BLaER1 (cell line): ENCODE results near the gene DGKQ.
"Not testable (repeated sequence)": the region's sequence is repeated elsewhere in the genome, so short reads cannot be mapped to it uniquely, and the experiment has no call there.

Experiments used
- H3K27ac ChIP-seq: shearing (Covaris generic); formaldehyde crosslinking; 2 replicates; pipeline ENCODE4 v1.8.1; 2022
- H3K27me3 ChIP-seq: shearing (Covaris generic); formaldehyde crosslinking; 2 replicates; pipeline ENCODE4 v1.8.1; 2022
- H3K36me3 ChIP-seq: shearing (Covaris generic); formaldehyde crosslinking; 2 replicates; pipeline ENCODE4 v1.8.1; 2022
- H3K4me1 ChIP-seq: shearing (Covaris generic); formaldehyde crosslinking; 2 replicates; pipeline ENCODE4 v1.8.1; 2022
- H3K4me2 ChIP-seq: shearing (Covaris generic); formaldehyde crosslinking; 2 replicates; pipeline ENCODE4 v1.8.1; 2022
- H3K4me3 ChIP-seq: shearing (Covaris generic); formaldehyde crosslinking; 2 replicates; pipeline ENCODE4 v1.8.1; 2022
- H3K9ac ChIP-seq: shearing (Covaris generic); formaldehyde crosslinking; 2 replicates; pipeline ENCODE4 v1.8.1; 2022
- H3K9me3 ChIP-seq: shearing (Covaris generic); formaldehyde crosslinking; 2 replicates; pipeline ENCODE4 v1.8.1; 2022
- H4K20me1 ChIP-seq: shearing (Covaris generic); formaldehyde crosslinking; 2 replicates; pipeline ENCODE4 v1.8.1; 2022
- Cebpa-rat ChIP-seq: shearing (Covaris generic); IDR thresholded peaks from 2 replicates; pipeline ENCODE4 v1.8.1; 2022

DGKQ gene

DNA sequence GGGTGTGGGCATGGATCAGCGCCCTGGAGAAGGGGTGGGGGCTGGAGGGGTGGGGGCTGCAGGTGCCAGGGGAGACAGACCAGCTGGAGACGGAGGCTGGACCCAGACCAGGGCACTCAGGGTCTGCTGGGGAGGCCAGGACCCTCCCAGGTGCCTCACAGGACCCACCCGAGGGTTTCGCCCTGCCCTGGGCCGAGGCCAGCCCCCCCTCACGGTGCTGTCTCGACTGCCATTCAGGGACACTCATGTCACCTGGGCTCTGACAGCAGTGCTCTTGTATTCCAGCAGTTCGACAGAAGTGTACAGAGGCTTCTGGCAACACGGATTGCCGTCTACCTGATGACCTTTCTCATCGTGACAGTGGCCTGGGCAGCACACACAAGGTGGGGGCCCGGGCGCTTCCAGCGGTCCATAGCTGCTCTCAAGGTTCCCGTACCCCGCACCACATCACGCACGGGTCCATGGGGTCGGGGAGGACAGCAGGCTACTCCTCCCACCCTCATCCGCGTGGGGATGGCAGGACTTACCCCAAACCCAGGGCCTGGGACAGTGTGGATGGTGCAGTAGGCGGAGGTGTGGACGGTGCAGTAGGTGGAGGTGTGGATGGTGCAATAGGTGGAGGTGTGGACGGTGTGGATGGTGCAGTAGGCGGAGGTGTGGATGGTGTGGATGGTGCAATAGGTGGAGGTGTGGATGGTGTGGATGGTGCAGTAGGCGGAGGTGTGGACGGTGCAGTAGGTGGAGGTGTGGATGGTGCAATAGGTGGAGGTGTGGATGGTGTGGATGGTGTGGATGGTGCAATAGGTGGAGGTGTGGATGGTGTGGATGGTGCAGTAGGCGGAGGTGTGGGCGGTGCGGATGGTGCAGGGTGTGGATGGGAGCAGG lies 23.0 kb downstream of the DGKQ start:
- H3K9me3 ChIP-seq, result no peaks in the 10 kb centered on the region
- H3K27ac ChIP-seq, result no peak overlapping the region
- H3K27me3 ChIP-seq, result no peaks in the 10 kb centered on the region
- H3K4me1 ChIP-seq, result no peaks in the 10 kb centered on the region
- H3K36me3 ChIP-seq, result peaks cover 22% of the 10 kb centered on the region
- TF ChIP-seq Cebpa-rat, result no peak
- peaks cover 43% of the 10 kb centered on the region for H4K20me1 ChIP-seq
- H3K4me2 ChIP-seq, result no peak overlapping the region
- H3K4me3 ChIP-seq, result no peak overlapping the region
- H3K9ac ChIP-seq, result no peak overlapping the region

DNA sequence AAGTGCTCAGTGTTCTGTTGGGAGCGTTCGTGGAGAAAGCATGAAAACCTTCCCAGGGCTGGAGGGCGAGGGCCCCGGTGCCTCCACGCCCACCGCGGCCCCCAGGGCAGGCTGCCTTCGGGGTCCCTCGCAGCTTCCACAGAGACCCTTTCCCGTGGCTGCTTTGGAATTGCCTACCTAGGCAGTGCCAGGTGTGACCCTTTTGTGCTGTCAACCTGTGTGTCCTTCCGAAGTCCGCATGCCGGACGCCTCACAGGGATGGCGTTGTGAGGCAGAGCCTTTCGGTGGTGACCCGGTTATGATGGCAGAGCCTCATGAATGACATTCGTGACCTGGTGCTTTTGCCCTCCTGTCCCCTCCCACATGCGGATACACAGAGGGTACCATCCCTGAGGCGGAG lies 23.7 kb downstream of the DGKQ start:
- Histone ChIP-seq H3K9ac (no peak overlapping the region), H3K9me3 (no peaks in the 10 kb centered on the region), H3K4me2 (no peak overlapping the region), H3K36me3 (peaks cover 15% of the 10 kb centered on the region), H3K4me1 (no peaks in the 10 kb centered on the region), H3K27me3 (no peaks in the 10 kb centered on the region), H3K27ac (no peak overlapping the region), H4K20me1 (peaks cover 51% of the 10 kb centered on the region), H3K4me3 (no peak overlapping the region)
- no peak for TF ChIP-seq Cebpa-rat

DNA sequence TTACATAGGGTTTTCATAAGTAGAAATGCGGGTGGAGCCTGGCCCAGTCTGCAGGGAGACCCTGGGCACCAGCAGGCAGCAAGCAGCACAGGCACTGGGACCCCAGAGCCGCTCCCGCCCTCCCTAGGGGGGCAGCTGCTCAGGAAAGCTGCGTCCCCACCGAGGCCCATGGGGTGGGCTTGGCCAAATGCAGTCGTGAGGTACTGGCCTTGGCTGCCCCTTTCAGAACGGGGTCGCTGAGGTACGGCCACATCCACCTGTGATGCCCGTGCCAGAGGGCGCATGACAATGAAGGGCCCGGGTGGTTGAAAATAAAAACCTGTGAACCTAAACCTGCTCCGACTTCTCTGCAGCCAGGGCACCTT lies 24.5 kb downstream of the DGKQ start:
- H3K9ac ChIP-seq, result no peak overlapping the region
- no peaks in the 10 kb centered on the region for H3K9me3 ChIP-seq
- H3K36me3 ChIP-seq, result peaks cover 10% of the 10 kb centered on the region; the same call in 1 of the 2 replicates
- no peaks in the 10 kb centered on the region for H3K27me3 ChIP-seq
- peaks cover 57% of the 10 kb centered on the region for H4K20me1 ChIP-seq
- H3K4me1 ChIP-seq, result peaks cover 3% of the 10 kb centered on the region; the same call in 1 of the 2 replicates
- no peak overlapping the region for H3K4me2 ChIP-seq
- no peak for TF ChIP-seq Cebpa-rat
- no peak overlapping the region for H3K4me3 ChIP-seq
- no peak overlapping the region for H3K27ac ChIP-seq

DNA sequence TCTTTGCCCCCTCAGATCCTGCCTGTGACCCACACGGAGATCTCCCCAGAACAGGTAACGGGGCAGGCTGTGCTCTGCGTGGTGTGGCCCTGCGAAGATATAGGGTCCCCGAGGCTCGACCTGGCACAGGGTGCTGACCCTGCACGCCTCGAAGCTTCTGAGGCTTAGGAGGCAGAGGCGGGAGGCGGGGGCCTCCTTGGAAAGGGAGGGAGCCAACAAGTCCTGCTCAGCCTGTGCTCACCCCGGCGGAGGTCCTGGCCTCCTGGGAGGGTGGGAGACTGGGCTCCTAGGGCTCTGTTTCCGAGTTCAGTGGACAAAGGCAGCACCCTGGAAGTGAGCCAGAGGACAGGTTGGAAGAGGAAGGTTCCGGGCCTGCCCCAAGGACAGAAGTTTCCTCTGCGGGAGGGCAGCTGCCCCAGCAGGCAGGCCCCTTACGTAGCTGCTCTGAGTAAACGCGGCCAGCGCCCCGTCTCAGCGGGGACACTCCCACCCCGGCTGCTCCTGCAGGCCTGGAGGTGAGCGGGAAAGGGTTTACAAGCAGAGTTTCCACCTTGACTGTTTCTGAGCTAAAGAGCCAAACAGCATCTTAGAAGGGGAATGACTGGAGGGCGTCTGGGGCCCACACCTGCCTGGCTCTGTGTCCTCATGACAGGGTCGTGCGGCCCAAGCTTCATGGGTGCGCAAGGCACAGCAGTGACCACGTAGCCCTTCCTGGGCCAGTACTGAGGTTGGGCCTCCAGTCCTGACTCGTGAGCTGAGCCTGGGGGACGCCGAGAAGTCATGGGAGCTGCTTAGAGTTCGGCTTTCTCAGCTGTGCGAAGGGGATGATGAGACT lies 25.1 kb downstream of the DGKQ start:
- H3K4me2 ChIP-seq, result no peak overlapping the region
- no peak overlapping the region for H3K9ac ChIP-seq
- TF ChIP-seq Cebpa-rat, result no peak
- H3K9me3 ChIP-seq, result no peaks in the 10 kb centered on the region
- H3K4me1 ChIP-seq, result peaks cover 9% of the 10 kb centered on the region
- peaks cover 4% of the 10 kb centered on the region; the same call in 1 of the 2 replicates for H3K36me3 ChIP-seq
- H4K20me1 ChIP-seq, result peaks cover 62% of the 10 kb centered on the region
- no peak overlapping the region for H3K27ac ChIP-seq
- no peaks in the 10 kb centered on the region for H3K27me3 ChIP-seq
- no peak overlapping the region for H3K4me3 ChIP-seq

DNA sequence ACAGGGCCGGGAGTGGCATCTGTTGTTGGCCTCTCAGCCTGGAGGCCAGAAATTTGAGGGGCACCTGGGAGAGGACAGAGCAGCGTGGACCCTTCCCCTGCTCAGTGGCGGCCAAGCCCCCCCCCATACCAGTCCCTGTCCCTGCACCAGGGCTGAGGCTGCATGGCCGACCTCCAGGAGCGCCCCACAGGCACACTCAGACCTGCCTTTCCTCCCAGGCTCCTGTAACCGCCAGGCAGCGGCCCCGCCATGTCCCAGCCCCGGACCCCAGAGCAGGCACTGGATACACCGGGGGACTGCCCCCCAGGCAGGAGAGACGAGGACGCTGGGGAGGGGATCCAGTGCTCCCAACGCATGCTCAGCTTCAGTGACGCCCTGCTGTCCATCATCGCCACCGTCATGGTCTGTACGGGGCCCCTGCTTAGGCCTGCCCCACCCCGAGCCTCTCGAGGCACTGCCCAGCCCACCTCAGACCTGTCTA lies 25.8 kb downstream of the DGKQ start:
- Histone ChIP-seq H3K9me3 (no peaks in the 10 kb centered on the region), H3K9ac (no peak overlapping the region), H4K20me1 (peaks cover 62% of the 10 kb centered on the region), H3K4me1 (peaks cover 12% of the 10 kb centered on the region), H3K4me3 (no peak overlapping the region), H3K27me3 (no peaks in the 10 kb centered on the region), H3K4me2 (no peak overlapping the region), H3K36me3 (no peaks in the 10 kb centered on the region; the same call in 1 of the 2 replicates), H3K27ac (no peak overlapping the region)
- no peak for TF ChIP-seq Cebpa-rat

DNA sequence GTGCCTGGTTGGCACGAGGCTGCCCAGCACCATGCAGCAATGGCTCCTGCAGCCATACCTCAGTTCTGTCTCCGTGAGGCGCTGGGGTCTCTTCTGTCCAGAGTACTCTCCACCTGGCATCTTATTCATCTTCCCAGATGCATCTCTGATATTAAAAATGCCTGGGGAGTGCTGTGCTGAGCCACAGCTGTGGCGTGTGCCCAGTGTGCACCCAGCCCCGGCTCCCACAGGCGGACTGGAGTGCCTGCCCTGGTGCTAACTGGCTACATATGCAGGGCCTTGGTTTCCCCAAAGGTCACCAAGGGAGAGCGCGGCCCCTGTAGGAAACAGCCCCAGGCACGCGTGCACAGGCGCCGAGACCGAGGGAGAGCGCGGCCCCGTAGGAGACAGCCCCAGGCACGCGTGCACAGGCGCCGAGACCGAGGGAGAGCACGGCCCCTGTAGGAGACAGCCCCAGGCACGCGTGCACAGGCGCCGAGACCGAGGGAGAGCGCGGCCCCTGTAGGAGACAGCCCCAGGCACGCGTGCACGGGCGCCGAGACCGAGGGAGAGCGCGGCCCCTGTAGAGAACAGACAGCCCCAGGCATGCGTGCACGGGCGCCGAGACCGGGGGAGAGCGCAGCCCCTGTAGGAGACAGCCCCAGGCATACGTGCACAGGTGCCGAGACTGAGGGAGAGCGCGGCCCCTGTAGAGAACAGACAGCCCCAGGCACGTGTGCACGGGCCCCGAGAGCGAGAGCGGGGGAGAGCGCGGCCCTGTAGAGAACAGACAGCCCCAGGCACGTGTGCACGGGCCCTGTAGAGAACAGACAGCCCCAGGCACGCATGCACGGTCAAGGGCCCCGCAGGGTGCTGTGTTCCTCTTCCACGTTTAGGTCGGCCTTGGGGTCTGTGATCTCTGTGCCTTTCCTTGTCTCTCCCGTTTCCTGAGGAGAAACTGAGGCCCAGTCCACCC lies 26.6 kb downstream of the DGKQ start:
- Histone ChIP-seq H3K27me3 (no peaks in the 10 kb centered on the region), H3K9me3 (no peaks in the 10 kb centered on the region), H3K4me3 (no peak overlapping the region), H3K4me2 (no peak overlapping the region), H3K27ac (no peak overlapping the region), H4K20me1 (peaks cover 62% of the 10 kb centered on the region), H3K4me1 (peaks cover 12% of the 10 kb centered on the region), H3K9ac (no peak overlapping the region), H3K36me3 (no peaks in the 10 kb centered on the region)
- TF ChIP-seq Cebpa-rat, result no peak

DNA sequence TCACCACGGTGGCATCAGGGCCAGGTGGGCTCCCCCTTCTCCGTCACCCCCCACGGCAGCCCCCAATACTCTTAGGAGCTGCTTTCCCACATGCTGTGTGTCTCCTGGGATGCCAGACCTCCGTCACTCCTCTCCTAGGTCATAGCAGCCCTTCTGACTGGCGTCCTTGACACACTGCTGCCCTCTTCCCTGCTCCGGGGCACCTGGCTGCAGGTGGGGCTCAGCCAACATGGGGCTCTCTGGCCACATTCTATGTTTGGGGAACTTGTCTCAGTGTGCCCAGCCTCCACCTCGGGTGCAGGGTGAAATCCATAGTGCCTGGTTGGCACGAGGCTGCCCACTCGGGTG lies 27.3 kb downstream of the DGKQ start:
- Histone ChIP-seq H3K36me3 (no peaks in the 10 kb centered on the region), H3K27ac (no peak overlapping the region), H3K9ac (no peak overlapping the region), H3K4me1 (peaks cover 12% of the 10 kb centered on the region), H3K27me3 (no peaks in the 10 kb centered on the region), H4K20me1 (peaks cover 62% of the 10 kb centered on the region), H3K4me3 (no peak overlapping the region), H3K4me2 (no peak overlapping the region), H3K9me3 (no peaks in the 10 kb centered on the region)
- TF ChIP-seq Cebpa-rat, result no peak

DNA sequence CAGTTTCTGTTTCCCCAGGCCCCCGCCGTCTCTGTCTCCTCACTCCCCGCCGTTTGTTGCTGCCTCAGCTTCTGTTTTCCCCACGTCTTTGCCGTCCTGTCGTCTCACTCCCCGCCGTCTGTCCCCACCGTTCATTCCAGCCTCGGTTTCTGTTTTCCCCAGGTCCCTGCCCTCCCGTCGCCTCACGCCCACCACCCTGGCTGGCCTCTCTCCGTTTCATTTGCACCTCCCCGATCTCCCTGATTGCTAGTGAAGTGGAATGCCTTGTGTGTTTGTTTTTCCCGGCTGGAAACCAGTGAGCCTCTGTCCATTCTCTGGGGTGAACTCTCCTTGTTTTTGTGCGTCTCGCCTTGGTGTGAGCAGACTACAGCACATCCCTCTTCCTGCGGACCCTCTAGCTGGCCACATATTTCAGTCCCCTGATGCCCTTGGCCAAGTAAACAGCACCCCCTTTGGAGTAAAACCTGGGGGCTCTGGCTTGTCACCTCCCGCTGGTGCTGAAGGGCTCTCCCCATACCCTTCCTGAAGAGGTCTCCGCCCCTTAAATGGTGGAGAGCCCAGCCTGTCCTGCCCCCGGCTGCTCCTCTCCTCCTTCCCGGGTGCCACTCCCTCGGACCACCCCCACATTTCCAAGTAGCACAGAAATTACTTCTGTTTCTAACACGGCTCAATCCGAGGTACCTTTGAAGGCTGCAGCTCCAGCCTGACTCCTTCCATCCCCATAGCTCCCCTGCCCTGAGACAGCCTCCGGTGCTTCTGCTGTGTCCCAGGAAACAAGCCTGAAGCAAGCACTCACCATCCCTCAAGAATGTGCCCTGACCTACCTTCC lies 27.9 kb downstream of the DGKQ start:
- Histone ChIP-seq H3K36me3 (no peaks in the 10 kb centered on the region), H3K4me1 (peaks cover 12% of the 10 kb centered on the region), H3K9me3 (no peaks in the 10 kb centered on the region), H3K4me2 (no peak overlapping the region), H3K27me3 (no peaks in the 10 kb centered on the region), H3K27ac (no peak overlapping the region), H3K4me3 (no peak overlapping the region), H4K20me1 (peaks cover 62% of the 10 kb centered on the region), H3K9ac (no peak overlapping the region)
- TF ChIP-seq Cebpa-rat, result no peak

DNA sequence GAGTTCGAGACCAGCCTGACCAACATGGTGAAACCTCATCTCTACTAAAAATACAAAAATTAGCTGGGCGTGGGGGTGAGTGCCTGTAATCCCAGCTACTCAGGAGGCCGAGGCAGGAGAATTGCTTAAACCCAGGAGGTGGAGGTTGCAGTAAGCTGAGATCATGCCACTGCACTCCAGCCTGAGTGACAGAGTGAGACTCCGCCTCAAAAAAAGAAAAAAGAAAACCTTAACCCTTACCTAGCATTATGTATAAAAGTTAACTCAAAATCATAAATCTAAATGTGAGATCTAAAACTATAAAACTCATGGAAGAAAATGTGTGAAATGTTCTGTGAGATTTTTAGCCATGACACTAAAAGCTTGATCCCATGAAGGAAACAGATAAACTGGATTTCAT lies 33.9 kb downstream of the DGKQ start:
- H3K4me3 ChIP-seq, H3K36me3 ChIP-seq, H3K9ac ChIP-seq, H3K4me2 ChIP-seq, H3K9me3 ChIP-seq, H3K27ac ChIP-seq, H3K27me3 ChIP-seq: not testable (repeated sequence)
- H3K4me1 ChIP-seq, result peaks cover 22% of the 10 kb centered on the region
- peaks cover 10% of the 10 kb centered on the region for H4K20me1 ChIP-seq
